ENCODE measurements around the gene ETV7.
"Not testable (repeated sequence)": the region's sequence is repeated elsewhere in the genome, so short reads cannot be mapped to it uniquely, and the experiment has no call there.

ETV7 gene

DNA sequence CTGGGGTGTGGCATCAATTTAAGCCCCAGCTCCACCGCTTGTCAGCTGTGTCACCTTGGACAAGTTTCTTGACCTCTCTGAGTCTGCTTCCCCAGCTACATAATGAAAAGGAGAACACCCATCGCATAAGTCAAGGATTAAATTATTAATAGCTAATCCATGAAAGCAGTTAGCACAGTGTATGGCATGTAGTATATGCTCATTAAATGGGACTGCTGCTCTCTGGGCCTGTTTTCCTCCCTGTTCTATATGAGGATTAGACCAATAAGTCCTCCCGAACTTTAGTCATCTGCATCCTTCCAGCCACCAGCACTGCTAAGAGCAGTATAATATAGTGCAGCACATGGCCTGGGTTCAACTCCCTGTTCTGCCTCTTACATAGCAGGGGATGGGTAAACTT, 19.7 kb downstream of the ETV7 start (continued):
- TF ChIP-seq TCF4 (CRISPR knock-in tag; IDR thresholded peaks at IDR 0.05; ENCODE audit: borderline replicate concordance), result no peak

DNA sequence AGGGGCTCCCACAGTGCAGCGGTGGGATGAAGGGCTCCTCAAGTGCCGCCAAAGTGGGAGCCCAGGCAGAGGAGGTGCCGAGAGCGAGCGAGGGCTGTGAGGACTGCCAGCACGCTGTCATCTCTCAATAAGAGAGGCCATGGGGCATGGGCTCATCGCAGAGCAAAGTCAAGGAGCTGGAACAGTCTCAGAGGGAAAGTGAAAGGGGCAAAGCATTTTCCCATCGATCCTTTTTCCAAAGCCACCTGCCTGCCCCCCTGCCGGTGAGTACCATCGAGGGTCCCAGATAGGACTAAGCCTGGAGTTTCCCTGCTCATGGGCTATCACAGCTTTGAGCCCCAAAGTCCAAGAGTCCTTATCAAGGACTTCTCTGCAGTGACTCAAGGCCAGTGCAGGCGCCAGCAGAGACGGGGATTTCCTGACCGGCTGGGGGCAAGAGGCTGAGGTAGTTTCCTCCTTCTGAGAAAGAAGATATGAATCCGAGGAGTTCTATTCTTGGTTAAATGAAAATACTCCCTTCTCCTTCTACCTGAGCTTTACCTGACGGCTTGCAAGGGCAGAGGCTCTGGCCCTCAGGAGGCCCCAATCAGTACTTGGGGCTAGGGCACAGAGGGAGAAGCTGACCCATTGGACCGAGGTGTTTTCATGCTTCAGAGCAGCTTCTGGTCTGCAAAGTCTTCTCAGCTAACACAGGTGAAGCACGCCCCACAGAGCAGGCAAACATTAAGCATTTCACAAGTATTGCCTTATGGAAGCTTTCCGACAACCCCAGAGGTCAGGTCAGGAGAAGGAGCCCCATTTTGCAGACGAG, 22.6 kb downstream of the ETV7 start:
- TF ChIP-seq ARNTL (CRISPR knock-in tag; IDR thresholded peaks at IDR 0.05; ENCODE audit: borderline replicate concordance, low read depth), result no peak
- TF ChIP-seq PPARA (CRISPR knock-in tag; IDR thresholded peaks at IDR 0.05; ENCODE audit: borderline replicate concordance), result no peak
- no peak for ATAC-seq

DNA sequence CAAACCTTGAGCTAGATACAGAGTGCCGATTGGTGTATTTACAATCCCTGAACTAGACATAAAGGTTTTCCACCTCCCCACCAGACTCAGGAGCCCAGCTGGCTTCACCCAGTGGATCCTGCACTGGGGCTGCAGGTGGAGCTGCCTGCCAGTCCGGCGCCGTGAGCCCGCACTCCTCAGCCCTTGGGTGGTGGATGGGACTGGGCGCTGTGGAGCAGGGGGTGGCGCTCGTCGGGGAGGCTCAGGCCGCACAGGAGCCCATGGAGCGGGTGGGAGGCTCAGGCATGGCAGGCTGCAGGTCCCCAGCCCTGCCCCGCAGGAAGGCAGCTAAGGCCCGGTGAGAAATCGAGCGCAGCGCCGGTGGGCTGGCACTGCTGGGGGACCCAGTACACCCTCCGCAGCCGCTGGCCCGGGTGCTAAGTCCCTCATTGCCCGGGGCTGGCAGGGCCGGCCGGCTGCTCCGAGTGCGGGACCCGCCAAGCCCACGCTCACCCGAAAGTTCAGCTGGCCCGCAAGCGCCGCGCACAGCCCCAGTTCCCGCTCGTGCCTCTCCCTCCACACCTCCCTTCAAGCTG, 23.3 kb downstream of the ETV7 start:
- not testable (repeated sequence) for ATAC-seq

DNA sequence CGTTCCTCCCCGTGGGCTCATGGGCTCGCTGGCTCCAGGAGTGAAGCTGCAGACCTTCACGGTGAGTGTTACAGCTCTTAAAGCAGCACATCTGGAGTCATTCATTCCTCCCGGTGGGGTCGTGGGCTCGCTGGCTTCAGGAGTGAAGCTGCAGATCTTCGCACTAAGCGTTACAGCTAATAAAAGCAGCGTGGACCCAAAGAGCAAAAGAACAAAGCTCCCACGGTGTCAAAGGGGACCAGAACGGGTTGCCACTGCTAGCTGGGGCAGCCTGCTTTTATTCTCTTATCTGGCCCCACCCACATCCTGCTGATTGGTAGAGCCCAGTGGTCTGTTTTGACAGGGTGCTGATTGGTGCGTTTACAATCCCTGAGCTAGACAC, 24.1 kb downstream of the ETV7 start:
- ATAC-seq, result not testable (repeated sequence)

DNA sequence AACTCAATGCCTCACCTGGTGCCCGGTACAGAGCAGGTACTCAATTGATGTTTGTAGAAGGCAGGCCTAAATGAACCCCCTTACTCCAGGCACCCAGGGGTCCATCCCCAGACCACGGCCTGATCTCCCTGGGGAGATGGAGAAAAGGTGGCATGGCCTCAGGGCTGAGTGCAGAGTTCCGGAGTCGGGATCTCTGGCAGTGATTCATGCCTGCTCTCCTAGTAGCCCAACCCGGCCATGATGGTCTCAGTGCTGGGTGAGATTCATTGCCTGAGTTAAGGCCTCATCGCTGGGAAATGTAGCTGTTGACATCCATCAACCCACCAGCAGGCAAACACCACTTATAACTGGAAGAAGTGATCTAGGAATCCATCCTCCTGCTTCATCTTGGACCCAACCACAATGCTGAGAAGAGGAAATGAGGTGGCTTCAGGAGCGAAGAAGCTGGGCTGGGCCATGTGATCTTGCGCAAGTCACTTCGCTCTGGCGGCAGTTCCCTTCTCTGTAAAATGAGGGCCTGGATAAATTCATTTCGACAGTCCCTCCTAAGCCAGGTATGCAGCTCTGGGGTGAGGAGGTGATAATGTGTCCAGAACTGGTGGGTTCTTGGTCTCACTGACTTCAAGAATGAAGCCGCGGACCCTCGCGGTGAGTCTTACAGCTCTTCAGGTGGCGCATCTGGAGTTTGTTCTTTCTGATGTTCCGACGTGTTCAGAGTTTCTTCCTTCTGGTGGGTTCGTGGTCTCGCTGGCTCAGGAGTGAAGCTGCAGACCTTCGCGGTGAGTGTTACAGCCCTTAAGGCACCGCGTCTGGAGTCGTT, 24.7 kb downstream of the ETV7 start:
- no peak for TF ChIP-seq BACH2 (CRISPR knock-in tag; IDR thresholded peaks at IDR 0.05; ENCODE audit: borderline replicate concordance)
- TF ChIP-seq ZFP30 (CRISPR knock-in tag; IDR thresholded peaks at IDR 0.05), result no peak
- no peak for TF ChIP-seq GLIS3 (CRISPR knock-in tag; IDR thresholded peaks at IDR 0.05)
- TF ChIP-seq, protein P1, sequence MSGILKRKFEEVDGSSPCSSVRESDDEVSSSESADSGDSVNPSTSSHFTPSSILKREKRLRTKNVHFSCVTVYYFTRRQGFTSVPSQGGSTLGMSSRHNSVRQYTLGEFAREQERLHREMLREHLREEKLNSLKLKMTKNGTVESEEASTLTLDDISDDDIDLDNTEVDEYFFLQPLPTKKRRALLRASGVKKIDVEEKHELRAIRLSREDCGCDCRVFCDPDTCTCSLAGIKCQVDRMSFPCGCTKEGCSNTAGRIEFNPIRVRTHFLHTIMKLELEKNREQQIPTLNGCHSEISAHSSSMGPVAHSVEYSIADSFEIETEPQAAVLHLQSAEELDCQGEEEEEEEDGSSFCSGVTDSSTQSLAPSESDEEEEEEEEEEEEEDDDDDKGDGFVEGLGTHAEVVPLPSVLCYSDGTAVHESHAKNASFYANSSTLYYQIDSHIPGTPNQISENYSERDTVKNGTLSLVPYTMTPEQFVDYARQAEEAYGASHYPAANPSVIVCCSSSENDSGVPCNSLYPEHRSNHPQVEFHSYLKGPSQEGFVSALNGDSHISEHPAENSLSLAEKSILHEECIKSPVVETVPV (CRISPR knock-in tag; IDR thresholded peaks at IDR 0.05), result no peak
- TF ChIP-seq CSDC2 (CRISPR knock-in tag; IDR thresholded peaks at IDR 0.05), result no peak
- no peak for TF ChIP-seq OSR1 (CRISPR knock-in tag; IDR thresholded peaks at IDR 0.05)
- TF ChIP-seq ISL1 (CRISPR knock-in tag; IDR thresholded peaks at IDR 0.05), result no peak
- no peak for ATAC-seq

DNA sequence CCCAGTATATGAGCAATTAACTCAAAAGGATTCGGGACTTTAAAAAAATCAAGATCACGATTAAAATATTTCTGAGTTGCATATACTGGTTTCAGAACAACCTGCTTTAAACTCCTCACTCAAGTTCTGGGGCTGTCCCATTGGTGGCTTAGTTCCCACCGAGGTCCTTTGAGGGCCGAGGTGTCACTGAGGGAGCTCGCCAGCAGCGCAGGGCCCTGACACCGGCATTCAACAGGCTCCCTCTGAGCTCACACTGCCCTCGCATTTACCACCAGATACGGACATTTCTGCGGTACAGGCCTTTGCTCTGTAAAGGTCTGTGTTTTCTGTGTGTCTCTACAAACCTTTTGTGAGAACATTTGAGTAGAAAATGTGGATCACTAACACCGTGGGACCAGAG, 26.4 kb downstream of the ETV7 start:
- no peak for TF ChIP-seq ZFP30 (CRISPR knock-in tag; IDR thresholded peaks at IDR 0.05)
- TF ChIP-seq, protein P2, sequence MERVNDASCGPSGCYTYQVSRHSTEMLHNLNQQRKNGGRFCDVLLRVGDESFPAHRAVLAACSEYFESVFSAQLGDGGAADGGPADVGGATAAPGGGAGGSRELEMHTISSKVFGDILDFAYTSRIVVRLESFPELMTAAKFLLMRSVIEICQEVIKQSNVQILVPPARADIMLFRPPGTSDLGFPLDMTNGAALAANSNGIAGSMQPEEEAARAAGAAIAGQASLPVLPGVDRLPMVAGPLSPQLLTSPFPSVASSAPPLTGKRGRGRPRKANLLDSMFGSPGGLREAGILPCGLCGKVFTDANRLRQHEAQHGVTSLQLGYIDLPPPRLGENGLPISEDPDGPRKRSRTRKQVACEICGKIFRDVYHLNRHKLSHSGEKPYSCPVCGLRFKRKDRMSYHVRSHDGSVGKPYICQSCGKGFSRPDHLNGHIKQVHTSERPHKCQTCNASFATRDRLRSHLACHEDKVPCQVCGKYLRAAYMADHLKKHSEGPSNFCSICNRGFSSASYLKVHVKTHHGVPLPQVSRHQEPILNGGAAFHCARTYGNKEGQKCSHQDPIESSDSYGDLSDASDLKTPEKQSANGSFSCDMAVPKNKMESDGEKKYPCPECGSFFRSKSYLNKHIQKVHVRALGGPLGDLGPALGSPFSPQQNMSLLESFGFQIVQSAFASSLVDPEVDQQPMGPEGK (CRISPR knock-in tag; IDR thresholded peaks at IDR 0.05; ENCODE audit: borderline replicate concordance), result no peak
- TF ChIP-seq ISL1 (CRISPR knock-in tag; IDR thresholded peaks at IDR 0.05), result no peak
- no peak for TF ChIP-seq ZC3H10 (CRISPR knock-in tag; IDR thresholded peaks at IDR 0.05)
- TF ChIP-seq ARNTL (CRISPR knock-in tag; IDR thresholded peaks at IDR 0.05; ENCODE audit: borderline replicate concordance, low read depth), result no peak
- TF ChIP-seq TCF4 (CRISPR knock-in tag; IDR thresholded peaks at IDR 0.05; ENCODE audit: borderline replicate concordance), result no peak
- no peak for TF ChIP-seq BACH2 (CRISPR knock-in tag; IDR thresholded peaks at IDR 0.05; ENCODE audit: borderline replicate concordance)
- no peak for TF ChIP-seq ESRRG (CRISPR knock-in tag; IDR thresholded peaks at IDR 0.05)
- no peak for TF ChIP-seq GLIS3 (CRISPR knock-in tag; IDR thresholded peaks at IDR 0.05)
- TF ChIP-seq SNAI2 (CRISPR knock-in tag; IDR thresholded peaks at IDR 0.05), result no peak
- no peak for TF ChIP-seq RARB (CRISPR knock-in tag; IDR thresholded peaks at IDR 0.05)
- TF ChIP-seq ZNF565 (CRISPR knock-in tag; conservative IDR thresholded peaks at IDR 0.05; ENCODE audit: low read depth), result no peak
- no peak for TF ChIP-seq OSR1 (CRISPR knock-in tag; IDR thresholded peaks at IDR 0.05)
- TF ChIP-seq TOX (CRISPR knock-in tag; IDR thresholded peaks at IDR 0.05; ENCODE audit: borderline replicate concordance), result no peak
- TF ChIP-seq PPARA (CRISPR knock-in tag; IDR thresholded peaks at IDR 0.05; ENCODE audit: borderline replicate concordance), result no peak
- TF ChIP-seq ZFP3 (CRISPR knock-in tag; IDR thresholded peaks at IDR 0.05), result no peak
- TF ChIP-seq, protein P3, sequence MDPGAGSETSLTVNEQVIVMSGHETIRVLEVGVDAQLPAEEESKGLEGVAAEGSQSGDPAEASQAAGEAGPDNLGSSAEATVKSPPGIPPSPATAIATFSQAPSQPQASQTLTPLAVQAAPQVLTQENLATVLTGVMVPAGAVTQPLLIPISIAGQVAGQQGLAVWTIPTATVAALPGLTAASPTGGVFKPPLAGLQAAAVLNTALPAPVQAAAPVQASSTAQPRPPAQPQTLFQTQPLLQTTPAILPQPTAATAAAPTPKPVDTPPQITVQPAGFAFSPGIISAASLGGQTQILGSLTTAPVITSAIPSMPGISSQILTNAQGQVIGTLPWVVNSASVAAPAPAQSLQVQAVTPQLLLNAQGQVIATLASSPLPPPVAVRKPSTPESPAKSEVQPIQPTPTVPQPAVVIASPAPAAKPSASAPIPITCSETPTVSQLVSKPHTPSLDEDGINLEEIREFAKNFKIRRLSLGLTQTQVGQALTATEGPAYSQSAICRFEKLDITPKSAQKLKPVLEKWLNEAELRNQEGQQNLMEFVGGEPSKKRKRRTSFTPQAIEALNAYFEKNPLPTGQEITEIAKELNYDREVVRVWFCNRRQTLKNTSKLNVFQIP (CRISPR knock-in tag; IDR thresholded peaks at IDR 0.05; ENCODE audit: borderline replicate concordance, low read depth), result no peak
- TF ChIP-seq ZNF70 (CRISPR knock-in tag; IDR thresholded peaks at IDR 0.05), result no peak
- TF ChIP-seq CSDC2 (CRISPR knock-in tag; IDR thresholded peaks at IDR 0.05), result no peak
- no peak for ATAC-seq
